Activated CD8-positive, alpha-beta memory T cell treated with anti-CD3 and anti-CD28 coated beads for 1 hour (primary cell): ENCODE measurements around the gene C19orf44.

Experiments used
- DNase-seq, 2 donors: peaks; one replicate each; pipeline ENCODE4 v3.0.0-alpha.2; 2020; ENCODE audit warnings: low read depth in 1 of 2; ENCODE audit errors: extremely low read depth in 1 of 2

The C19orf44 gene

GRCh38 chr19:16516381-16516780 is 20.2 kb downstream of the C19orf44 start:
- no peak for DNase-seq

- DNase-seq: no peak
Observed at GRCh38 chr19:16516923-16517610, 20.9 kb downstream of the C19orf44 start.

- DNase-seq: no peak
Observed at GRCh38 chr19:16518061-16518460, 21.9 kb downstream of the C19orf44 start.

- no peak for DNase-seq
Observed at GRCh38 chr19:16518483-16519229, 22.5 kb downstream of the C19orf44 start.

- DNase-seq: no peak
Observed at GRCh38 chr19:16519230-16519687, 23.1 kb downstream of the C19orf44 start.

GRCh38 chr19:16520074-16520973 is 24.1 kb downstream of the C19orf44 start:
- DNase-seq: no peak

- DNase-seq: no peak
Observed at GRCh38 chr19:16520986-16521624, 24.9 kb downstream of the C19orf44 start.

- DNase-seq: no peak
Observed at GRCh38 chr19:16521715-16522289, 25.6 kb downstream of the C19orf44 start.

GRCh38 chr19:16522559-16523377 is 26.6 kb downstream of the C19orf44 start:
- no peak for DNase-seq

- no peak for DNase-seq
Observed at GRCh38 chr19:16524991-16525734, 29.0 kb downstream of the C19orf44 start.

GRCh38 chr19:16525751-16526481 is 29.7 kb downstream of the C19orf44 start:
- no peak for DNase-seq

GRCh38 chr19:16527334-16527935 is 31.2 kb downstream of the C19orf44 start:
- no peak for DNase-seq

- DNase-seq: no peak
Observed at GRCh38 chr19:16527971-16528521, 31.9 kb downstream of the C19orf44 start.

- no peak for DNase-seq
Observed at GRCh38 chr19:16529466-16530144, 33.4 kb downstream of the C19orf44 start.

GRCh38 chr19:16530540-16531379 is 34.6 kb downstream of the C19orf44 start:
- no peak for DNase-seq

- no peak for DNase-seq
Observed at GRCh38 chr19:16531380-16531669, 35.1 kb downstream of the C19orf44 start.
